Stimulated activated CD8-positive, alpha-beta memory T cell treated with anti-CD3 and anti-CD28 coated beads, Interleukin-7, amount 100 ng/mL, for 1 hour (primary cell): ENCODE measurements around the gene SCN1A.

Experiments
- DNase-seq, 2 donors: peaks; one replicate each; pipeline ENCODE4 v3.0.0-alpha.2; 2020; ENCODE audit warnings: low read depth in 2 of 2

The SCN1A gene

DNA sequence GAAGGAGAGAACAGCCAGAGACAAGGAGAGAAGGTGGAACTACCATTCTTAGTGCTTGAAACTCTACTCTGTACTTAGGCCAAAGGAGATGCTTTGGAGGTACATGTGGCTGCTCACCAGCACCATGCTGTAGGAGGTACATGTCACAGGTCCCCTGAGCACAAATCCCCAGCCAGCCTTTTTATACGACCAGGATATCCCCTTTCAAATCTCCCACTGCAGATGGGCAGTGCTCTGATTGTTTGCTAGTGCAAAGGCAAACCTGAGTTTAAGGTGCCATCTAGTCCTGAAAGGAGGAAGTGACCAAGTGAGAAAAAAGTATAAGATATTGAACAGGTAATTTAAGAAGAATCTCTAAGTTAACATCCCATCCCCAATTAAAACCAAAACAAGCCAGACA, 157.2 kb downstream of the SCN1A start:
- no peak for DNase-seq

DNA sequence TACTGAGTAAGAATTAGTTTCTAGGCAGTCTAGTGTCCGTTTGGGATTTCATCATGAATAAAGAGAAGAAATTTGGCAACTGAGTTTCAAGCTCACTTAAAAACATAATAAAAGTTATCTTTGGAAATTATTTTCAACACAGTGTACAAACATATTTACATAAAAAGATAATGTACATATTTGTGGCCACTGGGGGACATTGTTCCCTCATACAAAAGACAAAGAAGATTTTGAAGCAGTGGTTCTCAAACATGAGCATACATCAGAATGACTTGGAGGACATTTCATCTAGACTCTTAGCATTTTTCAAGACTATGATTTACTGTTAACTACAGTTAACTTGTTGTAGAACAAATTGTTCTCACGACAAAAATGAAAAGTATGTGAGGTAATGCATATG, 158.6 kb downstream of the SCN1A start:
- no peak for DNase-seq

DNA sequence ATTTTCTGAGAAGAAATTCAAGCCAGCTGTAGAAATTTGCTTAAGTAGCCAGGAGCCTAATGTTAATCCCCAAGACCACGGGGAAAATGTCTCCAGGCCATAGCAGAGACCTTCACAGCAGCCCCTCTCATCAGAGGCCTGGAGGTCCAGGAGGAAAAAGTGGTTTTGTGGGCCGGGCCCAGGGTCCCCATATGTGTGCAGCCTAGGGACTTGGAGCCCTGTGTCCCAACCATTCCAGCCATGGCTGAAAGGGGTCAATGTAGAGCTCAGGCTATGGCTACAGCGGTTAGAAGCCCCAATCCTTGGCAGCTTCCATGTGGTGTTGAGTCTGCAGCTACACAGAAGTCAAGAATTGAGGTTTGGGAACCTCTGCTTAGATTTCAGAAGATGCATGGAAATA, 160.1 kb downstream of the SCN1A start:
- no peak for DNase-seq

DNA sequence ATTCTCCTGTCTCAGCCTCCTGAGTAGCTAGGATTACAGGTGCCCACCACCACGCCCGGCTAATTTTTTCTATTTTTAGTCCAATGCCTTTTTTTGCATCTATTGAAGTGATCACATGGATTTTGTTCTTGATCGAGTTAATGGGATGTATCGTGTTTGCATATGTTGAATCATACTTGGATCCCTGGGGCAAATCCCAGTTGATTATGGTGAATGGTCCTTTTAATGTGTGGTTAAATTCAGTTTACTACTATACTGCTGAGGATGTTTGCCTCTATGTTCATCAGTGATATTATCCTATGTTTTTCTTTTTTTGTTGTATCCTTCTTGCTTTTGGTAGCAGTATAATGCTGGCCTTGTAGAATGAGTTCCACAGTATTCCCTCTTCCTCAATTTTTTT, 166.0 kb downstream of the SCN1A start:
- no peak for DNase-seq

DNA sequence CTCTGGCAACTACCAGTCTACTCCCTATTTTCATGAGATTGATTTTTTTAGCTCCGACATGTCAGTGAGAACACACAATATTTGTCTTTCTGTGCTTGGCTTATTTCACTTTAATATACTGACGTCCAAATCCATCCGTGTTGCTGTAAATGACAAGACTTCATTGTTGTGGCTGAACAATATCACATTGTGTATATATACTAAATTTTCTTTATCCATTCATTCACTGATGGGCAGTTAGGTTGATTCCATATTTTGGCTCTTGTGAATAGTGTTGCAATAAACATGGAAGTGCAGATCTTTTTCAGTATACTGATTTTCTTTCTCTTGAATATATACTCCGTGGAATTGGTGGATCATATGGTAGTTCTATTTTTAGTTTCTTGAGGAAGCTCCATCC, 168.4 kb downstream of the SCN1A start:
- DNase-seq = no peak

DNA sequence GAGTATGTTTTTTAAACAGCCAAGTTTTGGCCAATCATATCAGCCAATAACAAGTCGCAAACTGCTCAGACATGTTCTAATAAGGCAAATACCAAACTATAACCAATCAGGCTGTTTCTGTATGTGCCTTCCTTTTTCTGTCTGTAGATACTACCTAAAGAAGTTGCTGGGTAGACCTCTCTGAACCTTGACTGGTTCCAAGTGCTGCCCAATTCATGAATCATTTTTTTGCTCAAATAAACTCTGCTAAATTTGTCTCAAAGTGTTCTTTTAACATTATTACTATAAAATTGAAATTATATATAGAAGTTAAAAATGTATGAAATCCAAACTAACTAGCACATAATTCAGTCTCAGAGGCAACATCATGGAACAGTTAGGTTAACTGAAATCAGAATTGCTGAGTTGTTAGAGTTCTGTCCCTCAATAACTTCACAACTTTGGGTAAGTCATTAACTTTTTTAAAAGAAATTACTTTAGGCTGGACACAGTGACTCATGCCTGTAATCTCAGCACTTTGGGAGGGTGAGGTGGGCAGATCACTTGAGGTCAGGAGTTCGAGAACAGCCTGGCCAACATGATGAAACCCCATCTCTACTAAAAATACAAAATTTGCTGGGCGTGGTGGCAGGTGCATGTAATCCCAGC, 169.4 kb downstream of the SCN1A start:
- no peak for DNase-seq

DNA sequence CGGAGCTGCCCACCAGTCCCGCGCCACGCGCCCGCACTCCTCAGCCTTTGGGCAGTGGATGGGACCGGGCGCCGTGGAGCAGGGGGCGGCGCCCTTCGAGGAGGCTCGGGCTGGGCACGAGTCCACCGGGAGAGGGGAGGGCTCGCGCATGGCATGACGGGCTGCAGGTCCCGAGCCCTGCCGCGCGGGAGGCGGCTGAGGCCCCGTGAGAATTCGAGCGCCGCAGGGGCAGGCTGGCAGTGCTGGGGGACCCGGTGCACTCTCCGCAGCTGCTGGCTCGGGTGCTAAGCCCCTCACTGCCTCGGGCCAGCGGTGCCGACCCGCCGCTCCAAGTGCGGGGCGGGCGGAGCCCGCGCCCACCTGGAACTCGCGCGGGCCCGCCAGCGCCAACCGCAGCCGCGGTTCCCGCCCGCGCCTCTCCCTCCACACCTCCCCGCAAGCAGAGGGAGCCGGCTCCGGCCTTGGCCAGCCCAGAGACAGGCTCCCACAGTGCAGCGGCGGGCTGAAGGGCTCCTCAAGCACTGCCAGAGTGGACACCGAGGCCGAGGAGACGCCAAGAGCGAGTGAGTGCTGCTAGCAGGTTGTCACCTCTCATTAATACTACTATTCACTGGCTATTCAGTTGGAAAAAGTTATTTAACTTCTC, 170.7 kb downstream of the SCN1A start:
- DNase-seq = no peak

DNA sequence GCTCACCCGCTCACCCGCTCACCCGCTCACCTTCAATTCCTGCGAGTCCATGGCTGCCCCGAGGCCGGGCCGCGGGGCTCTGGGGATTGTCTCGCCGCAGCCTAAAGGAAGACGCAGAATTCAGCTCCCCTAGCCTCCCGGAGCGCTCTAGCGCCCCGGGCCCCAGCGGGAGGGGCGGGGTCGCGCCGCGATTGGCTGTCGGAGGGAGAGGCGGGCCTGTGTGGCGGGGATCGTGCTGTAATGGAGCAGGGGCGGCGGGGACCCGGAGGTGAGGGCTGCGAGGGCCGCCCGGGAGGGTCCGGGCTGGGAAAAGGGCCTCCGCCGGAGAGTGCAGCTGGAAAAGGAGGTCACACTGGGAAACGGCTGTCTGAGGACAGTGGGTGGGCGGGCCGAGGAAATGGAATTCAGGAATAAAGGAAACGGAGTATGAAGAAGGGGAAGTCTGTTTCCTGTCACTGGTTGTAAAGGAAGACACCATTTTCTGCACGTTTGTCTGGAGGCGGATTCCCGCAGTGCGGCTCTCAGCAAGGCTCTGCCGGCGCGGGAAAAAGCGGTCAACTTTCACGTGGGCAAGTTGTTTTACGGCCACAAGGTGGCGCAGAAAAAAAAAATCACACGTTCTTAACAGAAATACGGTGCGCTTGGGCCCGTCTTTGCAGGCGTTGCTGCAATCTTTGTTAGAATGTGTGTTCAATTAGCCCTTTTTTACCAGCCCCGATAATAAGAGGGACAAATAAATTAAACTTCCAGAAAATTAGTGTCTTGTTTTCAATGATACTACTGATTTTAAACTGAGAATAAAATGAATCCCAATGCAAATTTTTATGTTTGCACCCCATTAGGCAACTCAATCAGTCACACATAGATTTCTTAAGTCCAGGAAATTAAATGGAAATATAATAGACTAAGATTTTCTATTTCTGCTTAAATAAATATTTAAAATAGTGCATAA, 173.9 kb downstream of the SCN1A start, which contains the start of gene TTC21B:
Gene TTC21B, minus strand, starts transcription at position 122 of the 952 bp plus-strand sequence. Its CDS starts 71 bp downstream, at position 51.
- DNase-seq = peak; percentile 85 to 91

DNA sequence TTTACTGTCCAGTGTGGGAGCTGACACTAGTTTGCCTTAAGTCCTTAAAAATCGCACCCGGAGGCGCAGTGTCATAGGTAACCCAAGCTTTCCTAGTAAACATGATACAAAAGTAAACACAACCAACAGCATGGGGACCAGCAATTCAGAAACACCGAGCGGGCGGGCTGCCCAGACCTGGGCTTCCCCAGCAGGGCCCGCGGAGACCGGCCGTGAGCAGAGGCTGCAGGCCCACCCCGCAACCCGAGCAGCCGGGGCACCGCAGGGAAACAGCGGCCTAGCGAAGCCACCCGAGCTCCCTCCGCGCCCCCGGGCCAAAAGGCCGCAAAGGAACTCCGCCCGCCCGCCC, 174.5 kb downstream of the SCN1A start:
- no peak for DNase-seq

DNA sequence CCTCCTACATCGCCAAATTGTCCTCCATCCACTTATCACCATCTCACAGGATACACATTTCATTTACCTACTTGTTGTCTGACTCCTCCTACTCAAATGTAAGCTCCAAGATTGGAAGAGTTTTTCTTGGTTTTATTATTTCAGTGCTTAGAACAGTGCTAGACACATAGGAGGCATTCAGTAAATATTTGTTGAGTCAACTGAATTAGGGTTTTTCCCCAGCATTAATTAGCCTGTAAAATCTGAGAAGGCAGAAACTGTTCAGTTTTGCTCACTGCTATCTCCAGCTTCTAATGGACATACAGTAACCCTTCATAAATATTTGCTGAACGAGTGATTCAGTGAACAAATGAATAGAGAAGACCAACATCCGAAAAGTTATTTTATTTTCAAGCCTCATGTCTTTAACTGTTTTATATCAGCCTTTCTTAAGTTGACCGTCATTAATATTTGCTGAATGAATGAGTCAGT, 175.0 kb downstream of the SCN1A start:
- DNase-seq = no peak

DNA sequence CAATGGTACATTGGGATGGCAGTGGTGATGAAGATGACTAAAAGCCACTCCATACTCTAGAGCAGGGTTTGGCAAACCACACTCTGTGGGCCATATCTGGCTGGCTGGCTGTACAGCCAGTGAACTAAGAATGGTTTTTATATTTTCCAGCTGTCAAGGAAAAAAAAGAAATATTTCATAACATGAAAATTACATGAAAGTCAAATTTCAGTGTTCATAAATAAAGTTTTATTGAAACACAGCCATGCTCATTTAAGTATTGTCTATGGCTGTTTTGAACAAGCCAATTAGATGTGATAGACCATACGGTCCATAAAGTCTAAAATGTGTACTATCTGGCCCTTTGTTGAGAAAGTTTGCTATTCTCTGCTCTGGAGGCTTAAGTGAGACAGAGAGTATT, 175.7 kb downstream of the SCN1A start:
- no peak for DNase-seq

DNA sequence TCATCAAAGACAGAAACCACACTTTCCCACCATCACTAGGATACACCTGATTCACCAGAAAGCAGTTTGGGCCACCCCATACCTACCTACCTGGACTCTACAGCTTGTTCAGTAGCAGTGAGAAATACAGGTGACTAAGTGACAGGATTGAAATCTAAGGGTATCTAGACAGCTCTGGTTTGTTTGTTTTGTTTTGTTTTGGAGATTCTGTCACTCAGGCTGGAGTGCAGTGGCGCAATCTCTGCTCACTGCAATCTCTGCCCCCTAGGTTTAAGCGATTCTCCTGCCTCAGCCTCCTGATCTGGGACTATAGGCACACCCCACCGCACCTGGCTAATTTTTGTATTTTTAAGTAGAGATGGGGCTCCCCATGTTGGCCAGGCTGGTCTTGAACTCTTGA, 177.4 kb downstream of the SCN1A start:
- no peak for DNase-seq

DNA sequence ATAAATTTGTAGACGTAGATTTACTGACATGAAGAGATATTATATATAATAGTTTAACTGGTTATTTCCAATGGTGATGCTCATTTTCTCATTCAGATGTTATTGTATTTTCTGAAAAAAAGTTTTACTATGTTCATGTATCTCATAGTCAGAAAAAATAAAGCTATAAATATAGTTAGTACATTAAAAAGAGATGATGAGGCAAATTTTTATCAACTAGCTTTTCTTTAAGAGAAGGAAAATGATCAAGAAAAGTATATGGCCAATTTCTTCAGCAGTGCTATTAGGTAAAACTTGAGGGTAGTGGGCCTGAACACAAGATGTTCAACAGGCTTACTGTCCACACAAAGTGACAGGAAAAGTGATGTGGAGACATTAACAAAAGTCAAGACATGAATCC, 186.0 kb downstream of the SCN1A start:
- DNase-seq = no peak

DNA sequence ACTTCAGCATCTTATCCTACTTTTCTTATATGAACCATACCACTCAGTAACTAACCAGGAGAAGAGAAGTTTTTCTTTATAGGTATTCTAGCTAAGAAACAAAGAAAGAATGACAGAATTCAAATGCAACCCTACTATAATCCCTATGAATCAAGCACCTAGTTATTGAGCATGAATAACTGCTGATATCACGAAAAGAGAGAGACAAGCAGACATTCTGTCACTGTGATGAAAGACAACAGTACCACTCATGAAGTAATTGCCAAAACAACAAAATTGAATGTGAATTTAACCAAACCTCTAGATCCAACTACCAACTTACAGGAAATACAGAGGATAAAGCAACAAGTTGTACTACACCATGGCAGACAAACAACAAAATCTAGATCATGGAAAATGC, 189.6 kb downstream of the SCN1A start:
- DNase-seq = no peak
